Lung (tissue), 12 donors: ENCODE results near the gene CDKAL1. TPM values are rescaled to one million over a fixed set of nuclear protein-coding genes. Genes with fewer than 3 reads are reported as not detected.

ENCODE experiments used
- ATAC-seq: fragments of 200-7000 bp; cut with Tn5 transposase; one replicate; pipeline ENCODE4 v1.9.1; 2020; ENCODE audit warnings: moderate number of reproducible peaks; ENCODE audit not compliant: insufficient read depth, low FRiP score
- DNase-seq, 3 donors: peaks; one replicate each; pipeline ENCODE4 v3.0.0-alpha.2; 2013 to 2017
- H3K27ac ChIP-seq, 2 donors: one replicate each; pipeline ENCODE4 v1.5.1; 2013; ENCODE audit warnings: mild to moderate bottlenecking in 2 of 2, moderate library complexity in 2 of 2, control low read depth in 1 of 2, inconsistent platforms in 1 of 2, low read depth in 1 of 2, low read length in 1 of 2
- H3K27me3 ChIP-seq, 3 donors: one replicate each; pipeline ENCODE4 v1.5.1; 2013; ENCODE audit warnings: low read length in 2 of 3; ENCODE audit not compliant: control insufficient read depth in 3 of 3, insufficient read depth in 3 of 3
- H3K36me3 ChIP-seq, 4 donors: one replicate each; pipeline ENCODE4 v1.5.1; 2013; ENCODE audit warnings: low read length in 4 of 4, mild to moderate bottlenecking in 1 of 4, moderate library complexity in 1 of 4; ENCODE audit not compliant: control insufficient read depth in 4 of 4, insufficient read depth in 4 of 4
- H3K4me1 ChIP-seq, 5 donors: one replicate each; pipeline ENCODE4 v1.5.1; 2013; ENCODE audit warnings: low read length in 5 of 5, mild to moderate bottlenecking in 2 of 5, moderate library complexity in 1 of 5; ENCODE audit not compliant: control insufficient read depth in 5 of 5, insufficient read depth in 5 of 5
- H3K4me3 ChIP-seq: one replicate; pipeline ENCODE4 v1.5.1; 2013; ENCODE audit warnings: mild to moderate bottlenecking, control low read depth, moderate library complexity
- H3K9ac ChIP-seq, 2 donors: one replicate each; pipeline ENCODE4 v1.5.1; 2013; ENCODE audit warnings: low read length in 2 of 2, control low read depth in 1 of 2; ENCODE audit not compliant: insufficient read depth in 1 of 2
- H3K9me3 ChIP-seq, 4 donors: one replicate each; pipeline ENCODE4 v1.5.1; 2013; ENCODE audit warnings: low read length in 3 of 4, mild to moderate bottlenecking in 1 of 4, moderate library complexity in 1 of 4; ENCODE audit not compliant: control insufficient read depth in 4 of 4, insufficient read depth in 3 of 4
- CTCF ChIP-seq: IDR thresholded peaks from 2 replicates; pipeline ENCODE4 v1.5.1; 2012; ENCODE audit warnings: mild to moderate bottlenecking; ENCODE audit errors: control extremely low read depth, extremely low read depth
- WGBS, 2 donors: extraction: QIAGEN DNeasy Blood & Tissue Kit; methylation state at CpG; one replicate each; pipeline ENCODE4 v1.1.7; 2013; 5-methylcytosine and 5-hydroxymethylcytosine counted together
- polyA plus RNA-seq, 2 donors: library from polyadenylated mRNA; stranded (reverse); fragments of 200-250 nt; gene quantifications; one replicate each; pipeline ENCODE4 v1.2.1, GENCODE V29; 2013
- total RNA-seq, 2 donors: library from RNA; depleted of rRNA in 1 of 2; stranded (reverse); fragments of >200 nt in 1 of 2; gene quantifications; one replicate each; pipeline ENCODE4 v1.2.1, GENCODE V29; 2014 to 2021
- donor health status: control.
- donor health status: control.
- donor health status: Bipolar disorder and iron deficiency.
- donor health status: healthy.
- donor health status: DM: yes; HTN: yes; CAD: no.

The CDKAL1 gene
- total and polyA plus RNA-seq, 4 donors = 4.0 to 39.0 (median 10.0) TPM

GRCh38 chr6:20805021-20805420, 270.8 kb downstream of the CDKAL1 start:
- Histone ChIP-seq H3K9me3 (peaks cover 0 to 3% (median 0%) of the 10 kb centered on the region in 4 donors), H3K36me3 (no peaks in the 10 kb centered on the region), H3K9ac (no peak overlapping the region), H3K27ac (no peak overlapping the region), H3K4me1 (peaks cover 0 to 23% (median 8%) of the 10 kb centered on the region in 5 donors), H3K4me3 (no peak overlapping the region), H3K27me3 (no peaks in the 10 kb centered on the region)
- ATAC-seq (no peak), DNase-seq (no peak)
- TF ChIP-seq CTCF = no peak
- WGBS, 2 donors = 86 to 100% methylated on average over 1 of the region's 1 CpG

DNA sequence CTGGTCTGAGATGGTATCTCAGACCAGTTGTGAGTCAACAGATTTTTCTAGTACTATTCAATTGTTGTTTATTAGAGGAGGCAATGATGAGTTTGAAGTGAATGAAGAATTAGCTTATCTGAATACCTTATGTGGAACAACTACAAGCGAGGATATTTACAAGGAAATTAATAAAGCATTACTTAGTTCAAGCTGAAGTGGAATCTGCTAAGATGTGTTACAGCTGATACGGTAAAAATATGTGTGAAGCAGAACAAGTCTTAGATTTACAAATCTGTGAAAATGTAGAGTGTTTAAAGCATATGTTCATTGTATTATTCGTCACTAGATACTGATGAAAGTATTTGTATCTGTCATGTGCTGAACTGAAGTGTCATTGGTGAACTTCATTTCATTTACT, 272.4 kb downstream of the CDKAL1 start:
- Histone ChIP-seq H3K4me3 (no peak overlapping the region), H3K36me3 (no peaks in the 10 kb centered on the region), H3K4me1 (peaks cover 3 to 37% (median 17%) of the 10 kb centered on the region in 5 donors), H3K27me3 (no peaks in the 10 kb centered on the region), H3K9me3 (peaks cover 0 to 3% (median 0%) of the 10 kb centered on the region in 4 donors), H3K9ac (no peak overlapping the region), H3K27ac (no peak overlapping the region)
- no peak for ATAC-seq
- DNase-seq = no peak
- WGBS, 2 donors = 69 to 98% methylated on average over 3 of the region's 3 CpGs
- no peak for TF ChIP-seq CTCF

GRCh38 chr6:20808439-20808838, 274.2 kb downstream of the CDKAL1 start:
- Histone ChIP-seq H3K4me1 (peaks cover 0 to 37% (median 17%) of the 10 kb centered on the region in 5 donors), H3K4me3 (no peak overlapping the region), H3K9ac (no peak overlapping the region), H3K9me3 (peaks cover 0 to 3% (median 0%) of the 10 kb centered on the region in 4 donors), H3K27ac (no peak overlapping the region), H3K27me3 (no peaks in the 10 kb centered on the region), H3K36me3 (peaks cover 0 to 2% (median 0%) of the 10 kb centered on the region in 4 donors)
- no peak for TF ChIP-seq CTCF
- DNase-seq (peak in 1 of 3 donors; percentile 26), ATAC-seq (no peak)
- 84 to 87% methylated on average over 2 of the region's 2 CpGs for WGBS, 2 donors

- 74 to 95% methylated on average over 2 of the region's 2 CpGs for WGBS, 2 donors
- no peak overlapping the region for H3K27ac ChIP-seq
- peak in 2 of 3 donors; percentile 83 to 90 for DNase-seq
Measured at GRCh38 chr6:20808924-20809323, 274.7 kb downstream of the CDKAL1 start.

More at GRCh38 chr6:20808924-20809323, 274.7 kb downstream of the CDKAL1 start:
- Histone ChIP-seq H3K9ac (no peak overlapping the region), H3K27me3 (no peaks in the 10 kb centered on the region), H3K36me3 (peaks cover 0 to 2% (median 0%) of the 10 kb centered on the region in 4 donors), H3K4me3 (no peak overlapping the region), H3K9me3 (peaks cover 0 to 3% (median 0%) of the 10 kb centered on the region in 4 donors), H3K4me1 (peaks cover 0 to 37% (median 17%) of the 10 kb centered on the region in 5 donors)
- ATAC-seq = no peak
- no peak for TF ChIP-seq CTCF
